ENCODE results near the gene PRX. TPM values are rescaled to one million over a fixed set of nuclear protein-coding genes. Genes with fewer than 3 reads are reported as not detected.
A peak's percentile ranks its signal among the peaks of the same experiment; 100 is the strongest.

The PRX gene
- total and polyA plus RNA-seq, 9 of the 15 experiments (the other 6 are each of a cell fraction or from before 2014, with no cell fraction given) = 0.65 to 3.5 (median 1.7) TPM; not detected in 2

- TF ChIP-seq E2F1 (CRISPR knock-in tag; IDR thresholded peaks at IDR 0.05) (no peak), LARP7 (IDR thresholded peaks at IDR 0.05) (peak; percentile 85; the same call in 1 of the 2 replicates), GABPA (tag; conservative IDR thresholded peaks at IDR 0.05; ENCODE audit: low read depth) (no peak), ZFP36 (IDR thresholded peaks at IDR 0.05; ENCODE audit: low read depth, low read length, partially characterized antibody) (peak; percentile 87), DPF2 (IDR thresholded peaks at IDR 0.05) (peak; percentile 51), ZNF696 (CRISPR knock-in tag; conservative IDR thresholded peaks at IDR 0.05) (no peak), BRF1 (IDR thresholded peaks at IDR 0.05; ENCODE audit: borderline replicate concordance, extremely low read depth, insufficient read length) (no peak), ZNF175 (CRISPR knock-in tag; IDR thresholded peaks at IDR 0.05; ENCODE audit: low read depth) (no peak), PTBP1 (IDR thresholded peaks at IDR 0.05; ENCODE audit: low read depth, low read length) (no peak), ZC3H8 (IDR thresholded peaks at IDR 0.05) (0 out of 2 replicates have a peak, but pooled peaks have one; percentile 49), HNRNPL (IDR thresholded peaks at IDR 0.05; ENCODE audit: low read depth, low read length) (no peak), PKNOX1 (IDR thresholded peaks at IDR 0.05) (no peak), ASH1L (IDR thresholded peaks at IDR 0.05; ENCODE audit: borderline replicate concordance, low read depth, partially characterized antibody) (peak; percentile 44), ZNF512 (tag; IDR thresholded peaks at IDR 0.05) (peak; percentile 96), TAL1 (IDR thresholded peaks at IDR 0.05) (no peak), MTA1 (IDR thresholded peaks at IDR 0.05; ENCODE audit: borderline replicate concordance) (peak; percentile 50; the same call in 1 of the 2 replicates), FIP1L1 (IDR thresholded peaks at IDR 0.05; ENCODE audit: low read depth, low read length, poor library complexity, severe bottlenecking) (no peak), ZNF121 (CRISPR knock-in tag; conservative IDR thresholded peaks at IDR 0.05) (no peak), HOMEZ (CRISPR knock-in tag; IDR thresholded peaks at IDR 0.05) (no peak), ZNF740 (CRISPR knock-in tag; IDR thresholded peaks at IDR 0.05) (no peak), ZNF740 (tag; IDR thresholded peaks at IDR 0.05) (no peak), SMAD1 (IDR thresholded peaks at IDR 0.05; ENCODE audit: low read depth, low read length, partially characterized antibody) (no peak), ATF7 (IDR thresholded peaks at IDR 0.05) (no peak), FOXK2 (conservative IDR thresholded peaks at IDR 0.05 in 1 of 2, IDR thresholded peaks at IDR 0.05 in 1 of 2; ENCODE audit: low read depth in 2 of 2) (no peak)
Measured at GRCh38 chr19:40418040-40418439, 4.9 kb upstream of the PRX start (continued).
